ENCODE measurements around the gene RETREG3.
A peak's percentile ranks its signal among the peaks of the same experiment; 100 is the strongest.

Gene RETREG3

GRCh38 chr17:42565523-42566214, 43.5 kb downstream of the RETREG3 start:
- H3K27ac ChIP-seq: peak overlapping the region; percentile 93

GRCh38 chr17:42564815-42565522, 44.2 kb downstream of the RETREG3 start:
- H3K27ac ChIP-seq: peak overlapping the region; percentile 93
- no peak for TF ChIP-seq ZFX (IDR thresholded peaks at IDR 0.05)
- TF ChIP-seq, protein P1, sequence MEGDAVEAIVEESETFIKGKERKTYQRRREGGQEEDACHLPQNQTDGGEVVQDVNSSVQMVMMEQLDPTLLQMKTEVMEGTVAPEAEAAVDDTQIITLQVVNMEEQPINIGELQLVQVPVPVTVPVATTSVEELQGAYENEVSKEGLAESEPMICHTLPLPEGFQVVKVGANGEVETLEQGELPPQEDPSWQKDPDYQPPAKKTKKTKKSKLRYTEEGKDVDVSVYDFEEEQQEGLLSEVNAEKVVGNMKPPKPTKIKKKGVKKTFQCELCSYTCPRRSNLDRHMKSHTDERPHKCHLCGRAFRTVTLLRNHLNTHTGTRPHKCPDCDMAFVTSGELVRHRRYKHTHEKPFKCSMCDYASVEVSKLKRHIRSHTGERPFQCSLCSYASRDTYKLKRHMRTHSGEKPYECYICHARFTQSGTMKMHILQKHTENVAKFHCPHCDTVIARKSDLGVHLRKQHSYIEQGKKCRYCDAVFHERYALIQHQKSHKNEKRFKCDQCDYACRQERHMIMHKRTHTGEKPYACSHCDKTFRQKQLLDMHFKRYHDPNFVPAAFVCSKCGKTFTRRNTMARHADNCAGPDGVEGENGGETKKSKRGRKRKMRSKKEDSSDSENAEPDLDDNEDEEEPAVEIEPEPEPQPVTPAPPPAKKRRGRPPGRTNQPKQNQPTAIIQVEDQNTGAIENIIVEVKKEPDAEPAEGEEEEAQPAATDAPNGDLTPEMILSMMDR (conservative IDR thresholded peaks at IDR 0.05): no peak

More at GRCh38 chr17:42565523-42566214, 43.5 kb downstream of the RETREG3 start:
- TF ChIP-seq, protein P1 (conservative IDR thresholded peaks at IDR 0.05): no peak
- TF ChIP-seq ZFX (IDR thresholded peaks at IDR 0.05): no peak

DNA sequence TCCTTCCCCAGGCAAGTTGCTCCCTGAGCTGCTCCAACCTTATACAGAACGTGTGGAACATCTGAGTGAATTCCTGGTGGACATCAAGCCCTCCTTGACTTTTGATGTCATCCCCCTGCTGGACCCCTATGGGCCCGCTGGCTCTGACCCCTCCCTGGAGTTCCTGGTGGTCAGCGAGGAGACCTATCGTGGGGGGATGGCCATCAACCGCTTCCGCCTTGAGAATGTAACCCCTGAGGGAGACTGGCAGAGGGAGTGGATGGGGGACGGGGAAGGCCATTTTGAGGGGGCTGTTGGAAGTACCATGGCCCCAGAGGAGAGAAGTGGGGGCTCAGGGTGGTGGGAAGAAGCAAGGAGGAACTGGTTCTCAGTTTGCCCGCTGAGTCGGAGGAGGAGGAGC, 45.2 kb downstream of the RETREG3 start:
- TF ChIP-seq, protein P1 (conservative IDR thresholded peaks at IDR 0.05): no peak
- no peak for TF ChIP-seq ZFX (IDR thresholded peaks at IDR 0.05)
- H3K27ac ChIP-seq: peak overlapping the region; percentile 93

- H3K27ac ChIP-seq: peak overlapping the region; percentile 93
- TF ChIP-seq ZFX (IDR thresholded peaks at IDR 0.05): no peak
- TF ChIP-seq, protein P1 (conservative IDR thresholded peaks at IDR 0.05): no peak
These were observed 45.6 kb downstream of the RETREG3 start for GRCh38 chr17:42563543-42563942.

DNA sequence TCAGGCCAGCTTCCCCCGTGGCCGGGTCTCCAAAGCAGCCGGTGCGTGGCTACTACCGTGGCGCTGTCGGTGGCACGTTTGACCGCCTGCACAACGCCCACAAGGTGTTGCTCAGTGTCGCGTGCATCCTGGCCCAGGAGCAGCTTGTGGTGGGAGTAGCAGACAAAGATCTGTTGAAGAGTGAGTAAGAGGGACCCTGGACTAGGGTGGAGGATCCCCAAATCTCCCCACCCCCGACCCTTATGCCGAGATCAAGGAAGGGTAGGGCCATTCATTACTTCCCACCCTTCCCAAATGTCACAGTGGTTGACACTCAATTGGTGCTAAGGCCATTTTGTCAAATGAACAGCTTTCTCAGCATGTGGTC, 46.0 kb downstream of the RETREG3 start:
- TF ChIP-seq ZFX (IDR thresholded peaks at IDR 0.05): no peak
- TF ChIP-seq, protein P1 (conservative IDR thresholded peaks at IDR 0.05): no peak
- peak overlapping the region; percentile 93 for H3K27ac ChIP-seq

DNA sequence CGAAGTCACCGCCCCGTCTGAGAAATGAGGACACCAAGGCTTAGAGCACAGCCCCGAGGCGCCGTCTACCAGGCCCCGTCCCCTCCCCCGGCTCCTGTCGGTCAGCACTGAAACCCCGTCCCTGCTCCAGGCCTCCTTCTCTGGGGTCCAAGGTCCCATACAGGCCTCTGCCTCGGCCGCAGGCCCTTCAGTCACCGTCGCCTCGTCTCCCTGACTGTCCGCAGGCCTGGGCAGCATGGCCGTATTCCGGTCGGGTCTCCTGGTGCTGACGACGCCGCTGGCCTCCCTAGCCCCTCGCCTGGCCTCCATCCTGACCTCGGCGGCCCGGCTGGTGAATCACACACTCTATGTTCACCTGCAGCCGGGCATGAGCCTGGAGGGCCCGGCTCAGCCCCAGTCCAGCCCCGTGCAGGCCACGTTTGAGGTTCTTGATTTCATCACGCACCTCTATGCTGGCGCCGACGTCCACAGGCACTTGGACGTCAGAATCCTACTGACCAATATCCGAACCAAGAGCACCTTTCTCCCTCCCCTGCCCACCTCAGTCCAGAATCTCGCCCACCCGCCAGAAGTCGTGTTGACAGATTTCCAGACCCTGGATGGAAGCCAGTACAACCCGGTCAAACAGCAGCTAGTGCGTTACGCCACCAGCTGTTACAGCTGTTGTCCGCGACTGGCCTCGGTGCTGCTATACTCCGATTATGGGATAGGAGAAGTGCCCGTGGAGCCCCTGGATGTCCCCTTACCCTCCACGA, 46.6 kb downstream of the RETREG3 start:
- TF ChIP-seq, protein P1 (conservative IDR thresholded peaks at IDR 0.05): no peak
- TF ChIP-seq ZFX (IDR thresholded peaks at IDR 0.05): peak; percentile 77

More for the DNA sequence above, 46.6 kb downstream of the RETREG3 start:
- peak overlapping the region; percentile 93 for H3K27ac ChIP-seq

All from C4-2B (cell line).